Activated CD8-positive, alpha-beta T cell treated with anti-CD3 and anti-CD28 coated beads for 36 hours (primary cell): ENCODE data around the gene SELENOM. TPM values are rescaled to one million over a fixed set of nuclear protein-coding genes. Genes with fewer than 3 reads are reported as not detected.
"Not testable (repeated sequence)": the region's sequence is repeated elsewhere in the genome, so short reads cannot be mapped to it uniquely, and the experiment has no call there.

Experiments used
- ATAC-seq: fragments of 200-7000 bp; cut with Tn5 transposase; one replicate; pipeline ENCODE4 v1.10.0; 2021; ENCODE audit warnings: mild to moderate bottlenecking, moderate library complexity
- CTCF ChIA-PET: fragments of 350-600 bp; sonication (Branson Sonifier 250); formaldehyde crosslinking; loops from one replicate; lab custom pipeline; 2021; ENCODE audit warnings: antibody characterized with exemption; lab: Charles Lee
- POLR2A ChIA-PET: fragments of 350-600 bp; sonication (Branson Sonifier 250); formaldehyde crosslinking; loops from one replicate; lab custom pipeline; 2021; ENCODE audit warnings: antibody characterized with exemption; lab: Charles Lee
- DNase-seq: peaks from one replicate; pipeline ENCODE4 v3.0.0-alpha.2; 2020
- H3K27ac Mint-ChIP-seq: one replicate; pipeline ENCODE4 v1.8.0; 2021; ENCODE audit warnings: mild to moderate bottlenecking, mixed read lengths
- H3K27me3 Mint-ChIP-seq: one replicate; pipeline ENCODE4 v1.8.0; 2021; ENCODE audit warnings: mixed read lengths
- H3K36me3 Mint-ChIP-seq: one replicate; pipeline ENCODE4 v1.8.0; 2021; ENCODE audit warnings: low read depth, mixed read lengths
- H3K4me1 Mint-ChIP-seq: one replicate; pipeline ENCODE4 v1.8.0; 2021; ENCODE audit warnings: low read depth, mixed read lengths
- H3K4me3 Mint-ChIP-seq: one replicate; pipeline ENCODE4 v1.8.0; 2021; ENCODE audit warnings: mild to moderate bottlenecking, moderate library complexity, mixed read lengths
- H3K9me3 Mint-ChIP-seq: one replicate; pipeline ENCODE4 v1.8.0; 2021; ENCODE audit warnings: mixed read lengths
- CTCF ChIP-seq: fragments of 200-600 bp; IDR thresholded peaks from one replicate; pipeline ENCODE4 v1.8.0; 2022; ENCODE audit warnings: antibody characterized with exemption, mild to moderate bottlenecking
- intact Hi-C: fragments of 100-400 bp; cut with micrococcal nuclease; formaldehyde crosslinking; loops from one replicate; pipeline ENCODE4 v1.10.0; 2022
- total RNA-seq, 2 experiments: library from RNA; stranded (reverse); gene quantifications; one replicate each; pipeline ENCODE4 v1.2.3, GENCODE V29; 2021

The SELENOM gene
- total RNA-seq, 2 experiments from 2014 or later = 3.6 to 5.8 TPM

GRCh38 chr22:31080848-31081649 is 26.3 kb downstream of the SELENOM start, which contains the start of gene SMTN:
TSS of gene SMTN (plus strand) at chr22:31081318. CDS start at chr22:31083259, 1,941 bp downstream.
- DNase-seq (peak; percentile 93), ATAC-seq (peak; percentile 70)
- peak within 1 kb of the TSS; percentile 80 for H3K27ac Mint-ChIP-seq
- no peak for TF ChIP-seq CTCF
- peaks cover 4% of the 10 kb centered on the region for H3K36me3 Mint-ChIP-seq
- peaks cover 25% of the 10 kb centered on the region for H3K4me1 Mint-ChIP-seq
- H3K9me3 Mint-ChIP-seq = no peaks in the 10 kb centered on the region
- intact Hi-C loops = loop anchor here (5.0 to 10.0 kb wide), 2 partner anchors 139 to 316 kb away; no protein-coding TSS in a partner anchor
- ChIA-PET POLR2A (interaction anchor here (0.6 to 8.1 kb wide), 6 partner anchors 26 to 155 kb away, joined by 3 to 52 read pairs (median 4); partner anchors contain the start of genes MORC2, SELENOM and TUG1), CTCF (interaction anchor here (0.7 to 6.1 kb wide), 7 partner anchors 67 to 232 kb away, joined by 3 to 44 read pairs (median 4); partner anchors contain the start of genes LIMK2, MORC2 and TUG1)
- peak within 1 kb of the TSS; percentile 97 for H3K4me3 Mint-ChIP-seq
- H3K27me3 Mint-ChIP-seq = no peaks in the 10 kb centered on the region

- Mint-ChIP-seq H3K4me1 (peaks cover 24% of the 10 kb centered on the region), H3K27ac (peak overlapping the region; percentile 80), H3K9me3 (no peaks in the 10 kb centered on the region), H3K36me3 (peaks cover 4% of the 10 kb centered on the region), H3K4me3 (peak overlapping the region; percentile 97), H3K27me3 (no peaks in the 10 kb centered on the region)
- ATAC-seq (no peak), DNase-seq (no peak)
- intact Hi-C loops = loop anchor here (5.0 to 10.0 kb wide), 2 partner anchors 138 to 316 kb away; no protein-coding TSS in a partner anchor
- ChIA-PET CTCF (interaction anchor here (0.7 to 6.1 kb wide), 7 partner anchors 68 to 233 kb away, joined by 3 to 44 read pairs (median 4); partner anchors contain the start of genes LIMK2, MORC2 and TUG1), POLR2A (interaction anchor here (0.8 to 8.1 kb wide), 5 partner anchors 17 to 111 kb away, joined by 3 to 52 read pairs (median 4); partner anchors contain the start of genes MORC2, SELENOM and TUG1)
- TF ChIP-seq CTCF = no peak
Observed at GRCh38 chr22:31080164-31080847, 27.1 kb downstream of the SELENOM start.

- Mint-ChIP-seq H3K9me3 (no peaks in the 10 kb centered on the region), H3K4me3 (no peak overlapping the region), H3K27ac (no peak overlapping the region), H3K27me3 (no peaks in the 10 kb centered on the region), H3K36me3 (peaks cover 2% of the 10 kb centered on the region), H3K4me1 (peaks cover 22% of the 10 kb centered on the region)
- TF ChIP-seq CTCF = no peak
- CTCF ChIA-PET = interaction anchor here (1.0 to 3.3 kb wide), 2 partner anchors 131 to 159 kb away, joined by 3 to 10 read pairs; no protein-coding TSS in a partner anchor
- POLR2A ChIA-PET = interaction anchor here (8.1 kb wide), 1 partner anchor 110 kb away, joined by 52 read pairs; the partner anchor contains the start of genes MORC2 and TUG1
- ATAC-seq (no peak), DNase-seq (no peak)
- intact Hi-C loops = no loop called here
Observed at GRCh38 chr22:31079095-31079642, 28.2 kb downstream of the SELENOM start.

- intact Hi-C loops, H3K4me3 Mint-ChIP-seq, H3K36me3 Mint-ChIP-seq, ATAC-seq, H3K9me3 Mint-ChIP-seq, H3K27me3 Mint-ChIP-seq, DNase-seq, H3K27ac Mint-ChIP-seq: not testable (repeated sequence)
- H3K4me1 Mint-ChIP-seq = peaks cover 21% of the 10 kb centered on the region
- ChIA-PET CTCF (interaction anchor here (3.3 kb wide), 1 partner anchor 158 kb away, joined by 10 read pairs; no protein-coding TSS in a partner anchor), POLR2A (interaction anchor here (8.1 kb wide), 1 partner anchor 109 kb away, joined by 52 read pairs; the partner anchor contains the start of genes MORC2 and TUG1)
Observed at GRCh38 chr22:31078389-31078788, 29.0 kb downstream of the SELENOM start.

- H3K27ac Mint-ChIP-seq = no peak overlapping the region
- peaks cover 2% of the 10 kb centered on the region for H3K36me3 Mint-ChIP-seq
- intact Hi-C loops = no loop called here
- H3K4me3 Mint-ChIP-seq = no peak overlapping the region
- ATAC-seq = no peak
- POLR2A ChIA-PET = no interaction called here
- DNase-seq = no peak
- peaks cover 3% of the 10 kb centered on the region for H3K27me3 Mint-ChIP-seq
- H3K4me1 Mint-ChIP-seq = peaks cover 16% of the 10 kb centered on the region
- no peaks in the 10 kb centered on the region for H3K9me3 Mint-ChIP-seq
- TF ChIP-seq CTCF = no peak
- CTCF ChIA-PET = no interaction called here
Observed at GRCh38 chr22:31077681-31078080, 29.7 kb downstream of the SELENOM start.
